Smooth muscle cell (in vitro differentiated cells): ENCODE measurements around the gene C2. TPM values are rescaled to one million over a fixed set of nuclear protein-coding genes. Genes with fewer than 3 reads are reported as not detected.
A peak's percentile ranks its signal among the peaks of the same experiment; 100 is the strongest.

Experiments
- DNase-seq: peaks from one replicate; lab custom pipeline; 2025; ENCODE audit not compliant: unreplicated experiment; lab: John Stamatoyannopoulos, UW
- H2AFZ ChIP-seq: fragments of 200-600 bp; sonication (generic); 2 replicates; pipeline ENCODE4 v1.6.0; 2016; ENCODE audit warnings: antibody characterized with exemption, low read depth, mild to moderate bottlenecking
- H3F3A ChIP-seq: fragments of 200-600 bp; sonication (generic); 2 replicates; pipeline ENCODE4 v1.6.0; 2017; ENCODE audit warnings: antibody characterized with exemption, low read depth
- H3K27ac ChIP-seq: fragments of 200-600 bp; sonication (generic); 2 replicates; pipeline ENCODE4 v1.5.1; 2016; ENCODE audit warnings: low read depth, mild to moderate bottlenecking
- H3K27me3 ChIP-seq: fragments of 200-600 bp; sonication (generic); 2 replicates; pipeline ENCODE4 v1.6.1; 2016; ENCODE audit warnings: low read depth, mild to moderate bottlenecking
- H3K36me3 ChIP-seq: fragments of 200-600 bp; sonication (generic); 2 replicates; pipeline ENCODE4 v1.5.1; 2016; ENCODE audit warnings: low read depth
- H3K4me1 ChIP-seq: fragments of 200-600 bp; sonication (generic); 2 replicates; pipeline ENCODE4 v1.5.1; 2016; ENCODE audit warnings: low read depth
- H3K4me2 ChIP-seq: fragments of 200-600 bp; sonication (generic); 2 replicates; pipeline ENCODE4 v1.6.0; 2016; ENCODE audit warnings: mild to moderate bottlenecking
- H3K4me3 ChIP-seq: fragments of 200-600 bp; sonication (generic); 2 replicates; pipeline ENCODE4 v1.5.1; 2016; ENCODE audit warnings: mild to moderate bottlenecking
- H3K79me2 ChIP-seq: fragments of 200-600 bp; sonication (generic); 2 replicates; pipeline ENCODE4 v1.6.0; 2016; ENCODE audit warnings: low read depth, mild to moderate bottlenecking
- H3K9ac ChIP-seq: fragments of 200-600 bp; sonication (generic); 2 replicates; pipeline ENCODE4 v1.6.0; 2016; ENCODE audit warnings: low read depth
- H3K9me3 ChIP-seq: fragments of 200-600 bp; sonication (generic); replicated peaks from 2 replicates; pipeline ENCODE4 v1.5.1; 2016; ENCODE audit warnings: low read depth
- H4K20me1 ChIP-seq: fragments of 200-600 bp; sonication (generic); 2 replicates; pipeline ENCODE4 v1.6.0; 2016; ENCODE audit warnings: low read depth
- WGBS: methylation state at CpG from one replicate; pipeline ENCODE4 v1.1.7; 2016; ENCODE audit warnings: low lambda C conversion rate; 5-methylcytosine and 5-hydroxymethylcytosine counted together
- polyA plus RNA-seq: library from polyadenylated mRNA; unstranded; fragments of >200 nt; fragmentation: Nextera tagmentation; extraction: Ambion mirVana; gene quantifications from 2 replicates; pipeline ENCODE4 v1.2.1, GENCODE V29; 2016
- total RNA-seq: library from RNA; depleted of rRNA; stranded (reverse); fragments of >200 nt; gene quantifications from 2 replicates; pipeline ENCODE4 v1.2.3, GENCODE V29; 2014
- TF ChIP-seq, protein P1 (sequence below): fragments of 200-600 bp; sonication (generic); IDR thresholded peaks from 2 replicates; pipeline ENCODE4 v1.5.1; 2017; ENCODE audit warnings: borderline replicate concordance, mild to moderate bottlenecking, antibody characterized with exemption; ENCODE audit not compliant: insufficient read depth, poor library complexity, severe bottlenecking

Gene C2
- total and polyA plus RNA-seq, 2 experiments from 2014 or later, result 0.37 TPM; not detected in 1

DNA sequence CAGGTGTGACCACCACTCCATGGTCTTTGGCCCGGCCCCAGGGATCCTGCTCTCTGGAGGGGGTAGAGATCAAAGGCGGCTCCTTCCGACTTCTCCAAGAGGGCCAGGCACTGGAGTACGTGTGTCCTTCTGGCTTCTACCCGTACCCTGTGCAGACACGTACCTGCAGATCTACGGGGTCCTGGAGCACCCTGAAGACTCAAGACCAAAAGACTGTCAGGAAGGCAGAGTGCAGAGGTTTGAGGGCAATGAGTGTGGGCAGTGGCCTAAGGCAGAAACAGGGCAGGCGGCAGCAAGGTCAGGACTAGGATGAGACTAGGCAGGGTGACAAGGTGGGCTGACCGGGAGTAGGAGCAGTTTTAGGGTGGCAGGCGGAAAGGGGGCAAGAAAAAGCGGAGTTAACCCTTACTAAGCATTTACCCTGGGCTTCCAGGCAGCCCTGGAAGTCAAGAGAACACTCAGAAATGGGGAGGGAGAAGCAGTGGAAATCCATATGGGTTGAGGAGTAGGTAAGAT lies 18.9 kb downstream of the C2 start:
- Histone ChIP-seq H3K79me2 (no peaks in the 10 kb centered on the region), H3K4me3 (peak overlapping the region; percentile 24)

DNA sequence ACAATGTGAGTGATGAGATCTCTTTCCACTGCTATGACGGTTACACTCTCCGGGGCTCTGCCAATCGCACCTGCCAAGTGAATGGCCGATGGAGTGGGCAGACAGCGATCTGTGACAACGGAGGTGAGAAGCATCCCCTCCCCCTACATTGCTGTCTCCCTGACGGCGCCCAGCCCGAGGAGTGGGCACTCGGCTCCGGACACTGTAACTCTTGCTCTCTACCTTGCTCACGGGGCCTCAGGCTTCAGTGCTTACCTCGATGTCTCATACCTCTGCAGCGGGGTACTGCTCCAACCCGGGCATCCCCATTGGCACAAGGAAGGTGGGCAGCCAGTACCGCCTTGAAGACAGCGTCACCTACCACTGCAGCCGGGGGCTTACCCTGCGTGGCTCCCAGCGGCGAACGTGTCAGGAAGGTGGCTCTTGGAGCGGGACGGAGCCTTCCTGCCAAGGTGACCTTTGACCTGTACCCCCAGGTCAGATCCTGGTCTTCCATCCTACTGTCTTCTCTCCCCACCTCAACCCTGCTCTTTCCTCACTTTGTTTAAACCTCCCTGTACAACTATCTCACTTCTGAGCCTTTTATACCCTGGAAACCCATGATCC lies 19.7 kb downstream of the C2 start:
- H2AFZ ChIP-seq, result no peak overlapping the region
- H3K4me2 ChIP-seq, result no peak overlapping the region
- no peak overlapping the region for H3K27ac ChIP-seq
- no peaks in the 10 kb centered on the region for H4K20me1 ChIP-seq
- H3K4me1 ChIP-seq, result no peaks in the 10 kb centered on the region
- TF ChIP-seq, protein P1, sequence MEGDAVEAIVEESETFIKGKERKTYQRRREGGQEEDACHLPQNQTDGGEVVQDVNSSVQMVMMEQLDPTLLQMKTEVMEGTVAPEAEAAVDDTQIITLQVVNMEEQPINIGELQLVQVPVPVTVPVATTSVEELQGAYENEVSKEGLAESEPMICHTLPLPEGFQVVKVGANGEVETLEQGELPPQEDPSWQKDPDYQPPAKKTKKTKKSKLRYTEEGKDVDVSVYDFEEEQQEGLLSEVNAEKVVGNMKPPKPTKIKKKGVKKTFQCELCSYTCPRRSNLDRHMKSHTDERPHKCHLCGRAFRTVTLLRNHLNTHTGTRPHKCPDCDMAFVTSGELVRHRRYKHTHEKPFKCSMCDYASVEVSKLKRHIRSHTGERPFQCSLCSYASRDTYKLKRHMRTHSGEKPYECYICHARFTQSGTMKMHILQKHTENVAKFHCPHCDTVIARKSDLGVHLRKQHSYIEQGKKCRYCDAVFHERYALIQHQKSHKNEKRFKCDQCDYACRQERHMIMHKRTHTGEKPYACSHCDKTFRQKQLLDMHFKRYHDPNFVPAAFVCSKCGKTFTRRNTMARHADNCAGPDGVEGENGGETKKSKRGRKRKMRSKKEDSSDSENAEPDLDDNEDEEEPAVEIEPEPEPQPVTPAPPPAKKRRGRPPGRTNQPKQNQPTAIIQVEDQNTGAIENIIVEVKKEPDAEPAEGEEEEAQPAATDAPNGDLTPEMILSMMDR, result no peak
- peaks cover 18% of the 10 kb centered on the region for H3K27me3 ChIP-seq
- no peak for DNase-seq
- H3K36me3 ChIP-seq, result no peaks in the 10 kb centered on the region
- H3K9ac ChIP-seq, result no peak overlapping the region
- no peaks in the 10 kb centered on the region for H3K79me2 ChIP-seq
- 86% methylated on average over 24 of the region's 24 CpGs for WGBS
- H3K4me3 ChIP-seq, result no peak overlapping the region
- no peaks in the 10 kb centered on the region for H3K9me3 ChIP-seq
- no peaks in the 10 kb centered on the region for H3F3A ChIP-seq

More for the DNA sequence above, 18.9 kb downstream of the C2 start:
- no peaks in the 10 kb centered on the region for H4K20me1 ChIP-seq
- H3K27ac ChIP-seq, result no peak overlapping the region
- no peaks in the 10 kb centered on the region for H3K9me3 ChIP-seq
- no peaks in the 10 kb centered on the region for H3F3A ChIP-seq
- DNase-seq, result no peak
- no peak overlapping the region for H3K4me2 ChIP-seq
- TF ChIP-seq, protein P1, result no peak
- peaks cover 18% of the 10 kb centered on the region for H3K27me3 ChIP-seq
- H3K9ac ChIP-seq, result no peak overlapping the region
- H3K4me1 ChIP-seq, result no peaks in the 10 kb centered on the region
- no peak overlapping the region for H2AFZ ChIP-seq
- no peaks in the 10 kb centered on the region for H3K36me3 ChIP-seq
- 82% methylated on average over 11 of the region's 11 CpGs for WGBS

DNA sequence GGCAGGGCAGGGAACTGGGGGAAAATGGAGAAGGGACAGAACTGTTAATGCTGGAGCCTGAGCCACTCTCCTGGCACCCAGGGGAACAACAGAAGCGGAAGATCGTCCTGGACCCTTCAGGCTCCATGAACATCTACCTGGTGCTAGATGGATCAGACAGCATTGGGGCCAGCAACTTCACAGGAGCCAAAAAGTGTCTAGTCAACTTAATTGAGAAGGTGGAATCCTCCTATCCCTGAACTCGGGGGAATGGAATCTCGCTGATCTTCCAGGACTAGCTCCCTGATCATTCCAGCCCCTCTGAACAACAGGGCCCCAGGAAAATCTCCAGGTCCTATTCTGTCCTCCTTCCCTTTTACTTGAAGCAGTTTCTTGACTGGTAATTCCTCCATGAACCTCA lies 20.3 kb downstream of the C2 start:
- 90% methylated on average over 4 of the region's 4 CpGs for WGBS
- no peaks in the 10 kb centered on the region for H3K79me2 ChIP-seq
- H3K4me3 ChIP-seq, result no peak overlapping the region
- H3K4me2 ChIP-seq, result no peak overlapping the region
- TF ChIP-seq, protein P1, result no peak
- peaks cover 18% of the 10 kb centered on the region for H3K27me3 ChIP-seq
- DNase-seq, result no peak
- H3F3A ChIP-seq, result peaks cover 5% of the 10 kb centered on the region
- no peaks in the 10 kb centered on the region for H3K4me1 ChIP-seq
- H3K9me3 ChIP-seq, result no peaks in the 10 kb centered on the region
- no peak overlapping the region for H2AFZ ChIP-seq
- H3K27ac ChIP-seq, result no peak overlapping the region
- H4K20me1 ChIP-seq, result no peaks in the 10 kb centered on the region
- H3K9ac ChIP-seq, result no peak overlapping the region
- H3K36me3 ChIP-seq, result no peaks in the 10 kb centered on the region

DNA sequence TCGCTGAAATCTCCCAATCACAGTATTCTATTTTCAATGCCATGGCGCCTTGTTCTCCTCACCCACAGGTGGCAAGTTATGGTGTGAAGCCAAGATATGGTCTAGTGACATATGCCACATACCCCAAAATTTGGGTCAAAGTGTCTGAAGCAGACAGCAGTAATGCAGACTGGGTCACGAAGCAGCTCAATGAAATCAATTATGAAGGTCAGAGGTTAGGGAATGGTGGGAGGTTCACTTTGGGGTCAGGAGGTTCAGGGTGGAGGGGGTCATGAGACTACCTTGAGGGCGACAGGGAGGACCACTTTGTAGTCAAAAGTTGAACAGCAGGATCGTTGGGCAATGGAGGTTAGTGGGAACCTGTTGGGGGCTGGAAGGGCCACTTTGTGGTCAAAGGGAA lies 20.8 kb downstream of the C2 start:
- Histone ChIP-seq H3K27me3 (peaks cover 18% of the 10 kb centered on the region), H3K79me2 (no peaks in the 10 kb centered on the region), H4K20me1 (no peaks in the 10 kb centered on the region), H3K27ac (no peak overlapping the region), H2AFZ (no peak overlapping the region), H3K9ac (no peak overlapping the region), H3K9me3 (no peaks in the 10 kb centered on the region), H3K4me3 (no peak overlapping the region), H3K36me3 (no peaks in the 10 kb centered on the region), H3F3A (peaks cover 6% of the 10 kb centered on the region), H3K4me1 (no peaks in the 10 kb centered on the region), H3K4me2 (no peak overlapping the region)
- no peak for DNase-seq
- WGBS, result 96% methylated on average over 5 of the region's 5 CpGs
- TF ChIP-seq, protein P1, result no peak
